K562 (cell line): ENCODE results near the gene PAQR7. TPM values are rescaled to one million over a fixed set of nuclear protein-coding genes. Genes with fewer than 3 reads are reported as not detected.

ENCODE experiments used
- AFF4 ChIP-seq: sonication (generic); formaldehyde crosslinking; IDR thresholded peaks from 2 replicates; pipeline ENCODE4 v1.8.0; 2023; ENCODE audit warnings: mild to moderate bottlenecking, missing genetic modification reagents
- ERF ChIP-seq: fragments of 450-650 bp; formaldehyde crosslinking; IDR thresholded peaks from 2 replicates; pipeline ENCODE4 v1.4.0; 2020; ENCODE audit warnings: mild to moderate bottlenecking, mixed read lengths
- FOXM1 ChIP-seq, 2 experiments: fragments of 450-650 bp in 1 of 2; sonication (generic) in 1 of 2; formaldehyde crosslinking in 1 of 2; IDR thresholded peaks; 2 replicates each; pipeline versions ENCODE4 v1.6.1 to v1.9.0; 2017 to 2022; ENCODE audit warnings: low read depth in 2 of 2, mild to moderate bottlenecking in 2 of 2, missing genetic modification reagents in 1 of 2, moderate library complexity in 1 of 2
- FOXP4 ChIP-seq: sonication (generic); formaldehyde crosslinking; IDR thresholded peaks from 2 replicates; pipeline ENCODE4 v1.8.0; 2022; ENCODE audit warnings: mild to moderate bottlenecking, missing genetic modification reagents, borderline replicate concordance
- HCFC1 ChIP-seq: IDR thresholded peaks from 2 replicates; pipeline ENCODE4 v1.6.1; 2012; ENCODE audit warnings: low read depth, low read length, improper control_type of control experiment
- HMG20B ChIP-seq: fragments of 250-450 bp; sonication (Bioruptor Pico); IDR thresholded peaks from 2 replicates; pipeline ENCODE4 v1.5.0; 2021; ENCODE audit warnings: mild to moderate bottlenecking
- KAT7 ChIP-seq: sonication (generic); formaldehyde crosslinking; IDR thresholded peaks from 2 replicates; pipeline ENCODE4 v1.8.0; 2022; ENCODE audit warnings: missing genetic modification reagents, mild to moderate bottlenecking, borderline replicate concordance
- MEIS2 ChIP-seq: fragments of 450-650 bp; IDR thresholded peaks from 2 replicates; pipeline ENCODE4 v1.6.1; 2014; ENCODE audit warnings: mild to moderate bottlenecking; ENCODE audit not compliant: partially characterized antibody
- NCOA1 ChIP-seq: fragments of 450-650 bp; IDR thresholded peaks from 2 replicates; pipeline ENCODE4 v1.6.1; 2016; ENCODE audit warnings: low read depth
- NR4A1 ChIP-seq, 2 experiments: fragments of 250-450 bp in 1 of 2; fragments of 450-650 bp in 1 of 2; sonication (Bioruptor Pico) in 1 of 2; IDR thresholded peaks; 2 replicates each; pipeline versions ENCODE4 v1.4.0 to v1.6.1; 2016 to 2020; ENCODE audit warnings: mild to moderate bottlenecking in 2 of 2, missing compliant biosample characterization in 1 of 2, missing genetic modification characterization in 1 of 2, moderate library complexity in 1 of 2
- PCBP1 ChIP-seq: fragments of 200-400 bp; formaldehyde crosslinking; IDR thresholded peaks from 2 replicates; pipeline ENCODE4 v1.6.1; 2018; ENCODE audit warnings: mild to moderate bottlenecking, low read depth, low read length; ENCODE audit not compliant: poor library complexity, severe bottlenecking
- POLR2H ChIP-seq: IDR thresholded peaks from 2 replicates; pipeline ENCODE4 v1.6.1; 2016; ENCODE audit warnings: missing genetic modification characterization, low read depth, mild to moderate bottlenecking, control low read depth, missing compliant biosample characterization, moderate library complexity
- SIN3A ChIP-seq, 2 experiments: fragments of 150-350 bp in 1 of 2; IDR thresholded peaks; 2 replicates each; pipeline ENCODE4 v1.6.1; 2011 to 2016; ENCODE audit warnings: borderline replicate concordance in 2 of 2, low read depth in 2 of 2, low read length in 2 of 2, mild to moderate bottlenecking in 2 of 2, moderate library complexity in 2 of 2; ENCODE audit not compliant: control insufficient read depth in 1 of 2
- SUPT5H ChIP-seq: fragments of 450-650 bp; IDR thresholded peaks from 2 replicates; pipeline ENCODE4 v1.6.1; 2016
- ZFX ChIP-seq: sonication (generic); formaldehyde crosslinking; IDR thresholded peaks from 2 replicates; pipeline ENCODE4 v1.8.0; 2022; ENCODE audit warnings: mild to moderate bottlenecking, missing genetic modification reagents, moderate library complexity
- ZNF217 ChIP-seq: sonication (generic); formaldehyde crosslinking; IDR thresholded peaks from 2 replicates; pipeline ENCODE4 v1.8.0; 2022; ENCODE audit warnings: mild to moderate bottlenecking, missing genetic modification reagents
- polyA plus RNA-seq, 8 experiments: library from polyadenylated mRNA; depleted of rRNA in 4 of 8; stranded (reverse) in 5 of 8; unstranded in 3 of 8; fragments of >200 nt; fragmentation: Nextera tagmentation in 2 of 8; fragmentation: Illumina TruSeq in 1 of 8; extraction: Ambion mirVana in 2 of 8; extraction: Trizol in 1 of 8; gene quantifications; 2 replicates each; pipeline versions ENCODE4 v1.2.1 to v1.2.3, GENCODE V29; 2011 to 2014; ENCODE audit warnings: inconsistent platforms in 1 of 8, missing spikeins in 1 of 8
- total RNA-seq, 7 experiments: library from RNA; depleted of rRNA in 6 of 7; stranded (reverse); fragments of >200 nt in 6 of 7; fragmentation: Illumina TruSeq in 2 of 7; extraction: Trizol in 2 of 7; gene quantifications; 2 replicates each; pipeline versions ENCODE4 v1.2.1 to v1.2.3, GENCODE V29; 2011 to 2021; ENCODE audit warnings: low replicate concordance in 1 of 7
- TF ChIP-seq, protein P1 (sequence below): fragments of 200-800 bp; sonication (Bioruptor generic); IDR thresholded peaks from 2 replicates; pipeline ENCODE4 v1.6.1; 2017; ENCODE audit warnings: missing genetic modification characterization, missing compliant biosample characterization

Gene PAQR7
- total and polyA plus RNA-seq, 9 of the 15 experiments (the other 6 are each of a cell fraction or from before 2014, with no cell fraction given): 1.1 to 5.2 (median 2.6) TPM

GRCh38 chr1:25819491-25820246 is 55.8 kb downstream of the PAQR7 start, which contains the start of gene MTFR1L (continued):
- TF ChIP-seq AFF4 (CRISPR knock-in tag) (peak; percentile 61; the same call in 1 of the 2 replicates), FOXM1 (IDR thresholded peaks at IDR 0.05; ENCODE audit: low read depth) (no peak), FOXM1 (CRISPR knock-in tag; IDR thresholded peaks at IDR 0.05; ENCODE audit: low read depth) (peak; percentile 90; the same call in 1 of the 2 replicates), ERF (CRISPR knock-in tag) (peak; percentile 37; the same call in 1 of the 2 replicates), NCOA1 (no peak), KAT7 (CRISPR knock-in tag) (peak; percentile 13; the same call in 1 of the 2 replicates), ZNF217 (CRISPR knock-in tag) (no peak), MEIS2 (peak; percentile 75), HMG20B (no peak), ZFX (peak; percentile 76), SIN3A (IDR thresholded peaks at IDR 0.05; ENCODE audit: borderline replicate concordance in 2 of 2, control insufficient read depth in 1 of 2, low read depth in 2 of 2, low read length in 2 of 2) (peak; percentile 69 to 84; a peak in 2 of 4 replicates), POLR2H (tag) (peak; percentile 78), FOXP4 (CRISPR knock-in tag) (peak; percentile 73; the same call in 1 of the 2 replicates), HCFC1 (peak; percentile 66), PCBP1 (peak; percentile 81), SUPT5H (peak; percentile 89), NR4A1 (CRISPR knock-in tag; IDR thresholded peaks at IDR 0.05) (peak; percentile 65; the same call in 1 of the 2 replicates), NR4A1 (tag; IDR thresholded peaks at IDR 0.05) (no peak)
- TF ChIP-seq, protein P1, sequence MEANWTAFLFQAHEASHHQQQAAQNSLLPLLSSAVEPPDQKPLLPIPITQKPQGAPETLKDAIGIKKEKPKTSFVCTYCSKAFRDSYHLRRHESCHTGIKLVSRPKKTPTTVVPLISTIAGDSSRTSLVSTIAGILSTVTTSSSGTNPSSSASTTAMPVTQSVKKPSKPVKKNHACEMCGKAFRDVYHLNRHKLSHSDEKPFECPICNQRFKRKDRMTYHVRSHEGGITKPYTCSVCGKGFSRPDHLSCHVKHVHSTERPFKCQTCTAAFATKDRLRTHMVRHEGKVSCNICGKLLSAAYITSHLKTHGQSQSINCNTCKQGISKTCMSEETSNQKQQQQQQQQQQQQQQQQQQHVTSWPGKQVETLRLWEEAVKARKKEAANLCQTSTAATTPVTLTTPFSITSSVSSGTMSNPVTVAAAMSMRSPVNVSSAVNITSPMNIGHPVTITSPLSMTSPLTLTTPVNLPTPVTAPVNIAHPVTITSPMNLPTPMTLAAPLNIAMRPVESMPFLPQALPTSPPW (CRISPR knock-in tag): peak; percentile 90
